GM13977 (cell line): Measurements from ENCODE around the gene SEC16A.

Experiments used
- DNase-seq: peaks from one replicate; pipeline ENCODE4 v3.0.0; 2012; ENCODE audit warnings: low spot score
- CTCF ChIP-seq: IDR thresholded peaks from 2 replicates; pipeline ENCODE4 v1.5.1; 2012; ENCODE audit warnings: mild to moderate bottlenecking, control low read depth; ENCODE audit not compliant: insufficient read depth; ENCODE audit errors: extremely low read depth, missing control alignments
- in situ Hi-C: fragments of 300-500 bp; cut with MboI; formaldehyde crosslinking; loops from one replicate; pipeline ENCODE4 v1.12.0; 2022; ENCODE audit warnings: low sequenced_read_pairs, low pct_unique_long_range_greater_than_20kb, mixed read lengths, inconsistent platforms; ENCODE audit not compliant: unreplicated experiment

Gene SEC16A

GRCh38 chr9:136504512-136505348 is 21.9 kb upstream of the SEC16A start:
- in situ Hi-C loops, result no loop called here
- no peak for TF ChIP-seq CTCF
- no peak for DNase-seq

GRCh38 chr9:136502940-136503550 is 20.2 kb upstream of the SEC16A start:
- in situ Hi-C loops, result no loop called here
- TF ChIP-seq CTCF, result peak; percentile 7
- no peak for DNase-seq

GRCh38 chr9:136502196-136502595 is 19.4 kb upstream of the SEC16A start:
- DNase-seq, result no peak
- in situ Hi-C loops, result no loop called here
- TF ChIP-seq CTCF, result no peak

GRCh38 chr9:136501686-136502085 is 18.8 kb upstream of the SEC16A start:
- no peak for DNase-seq
- in situ Hi-C loops, result no loop called here
- no peak for TF ChIP-seq CTCF

GRCh38 chr9:136499935-136500910 is 17.4 kb upstream of the SEC16A start:
- no peak for TF ChIP-seq CTCF
- DNase-seq, result no peak
- in situ Hi-C loops, result no loop called here

- no peak for TF ChIP-seq CTCF
- in situ Hi-C loops, result no loop called here
- no peak for DNase-seq
Measured at GRCh38 chr9:136499071-136499934, 16.5 kb upstream of the SEC16A start.
